Mononuclear cell (primary cell): ENCODE measurements around the gene PCDHGA1. TPM values are rescaled to one million over a fixed set of nuclear protein-coding genes. Genes with fewer than 3 reads are reported as not detected.
"Not testable (repeated sequence)": the region's sequence is repeated elsewhere in the genome, so short reads cannot be mapped to it uniquely, and the experiment has no call there.

Experiments used
- H3K27me3 ChIP-seq: 2 replicates; pipeline ENCODE4 v1.6.0; 2011; ENCODE audit warnings: low read length, control low read depth; ENCODE audit not compliant: insufficient read depth
- H3K4me1 ChIP-seq: 2 replicates; pipeline ENCODE4 v1.5.1; 2011; ENCODE audit warnings: mild to moderate bottlenecking, low read length, control low read depth; ENCODE audit not compliant: insufficient read depth
- H3K4me3 ChIP-seq: 2 replicates; pipeline ENCODE4 v1.5.1; 2011; ENCODE audit warnings: mild to moderate bottlenecking, low read length, moderate library complexity
- H3K9me3 ChIP-seq: 2 replicates; pipeline ENCODE4 v1.5.1; 2011; ENCODE audit warnings: low read depth, mild to moderate bottlenecking, control low read depth, low read length
- total RNA-seq: library from RNA; depleted of rRNA; stranded (reverse); fragments of >200 nt; gene quantifications from one replicate; pipeline ENCODE4 v1.2.3, GENCODE V29; 2012

PCDHGA1 gene
- total RNA-seq, 1 donor, result not detected

DNA sequence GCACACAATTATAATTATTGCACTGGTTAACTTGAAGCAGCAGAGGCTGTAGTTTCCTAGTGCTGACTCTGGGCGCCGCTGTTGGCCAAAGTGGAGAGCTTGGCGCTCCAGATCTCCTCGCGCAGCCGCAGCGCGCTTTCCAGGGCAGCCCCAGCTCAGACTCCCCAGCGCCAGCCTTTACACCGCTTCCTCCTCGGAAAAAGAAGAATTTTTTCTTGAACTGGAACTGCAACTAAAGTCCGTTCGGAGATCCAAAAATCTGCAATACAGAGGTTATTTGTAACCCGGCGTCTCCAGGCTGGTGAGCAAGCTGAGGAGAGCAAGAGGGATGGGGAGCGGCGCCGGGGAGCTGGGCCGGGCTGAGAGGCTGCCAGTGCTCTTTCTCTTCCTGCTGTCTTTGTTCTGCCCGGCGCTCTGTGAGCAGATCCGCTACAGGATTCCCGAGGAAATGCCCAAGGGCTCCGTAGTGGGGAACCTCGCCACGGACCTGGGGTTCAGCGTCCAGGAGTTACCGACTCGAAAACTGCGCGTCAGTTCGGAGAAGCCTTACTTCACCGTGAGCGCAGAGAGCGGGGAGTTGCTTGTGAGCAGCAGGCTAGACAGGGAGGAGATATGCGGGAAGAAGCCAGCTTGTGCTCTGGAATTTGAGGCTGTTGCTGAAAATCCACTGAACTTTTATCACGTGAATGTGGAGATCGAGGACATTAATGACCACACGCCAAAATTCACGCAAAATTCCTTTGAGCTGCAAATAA is 57.4 kb downstream of the PCDHGA1 start, which contains the start of gene PCDHGB4:
Gene PCDHGB4, plus strand, starts transcription at position 142 of the 755 bp plus-strand sequence. Its CDS starts 187 bp downstream, at position 329.
- H3K27me3 ChIP-seq, result peaks cover 91% of the 10 kb centered on the region
- not testable (repeated sequence) for H3K4me1 ChIP-seq, H3K4me3 ChIP-seq, H3K9me3 ChIP-seq

DNA sequence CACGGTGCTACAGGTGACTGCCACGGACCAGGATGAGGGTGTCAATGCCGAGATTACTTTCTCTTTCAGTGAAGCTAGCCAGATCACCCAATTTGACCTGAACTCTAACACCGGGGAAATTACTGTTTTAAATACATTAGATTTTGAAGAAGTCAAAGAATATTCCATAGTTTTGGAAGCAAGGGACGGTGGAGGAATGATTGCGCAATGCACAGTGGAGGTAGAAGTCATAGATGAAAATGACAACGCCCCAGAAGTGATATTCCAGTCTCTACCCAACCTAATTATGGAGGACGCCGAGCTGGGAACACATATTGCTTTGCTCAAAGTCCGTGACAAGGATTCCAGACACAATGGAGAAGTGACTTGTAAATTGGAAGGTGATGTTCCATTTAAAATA is 58.3 kb downstream of the PCDHGA1 start:
- no peak overlapping the region for H3K4me3 ChIP-seq
- peaks cover 9% of the 10 kb centered on the region for H3K9me3 ChIP-seq
- peaks cover 91% of the 10 kb centered on the region for H3K27me3 ChIP-seq
- no peaks in the 10 kb centered on the region for H3K4me1 ChIP-seq

DNA sequence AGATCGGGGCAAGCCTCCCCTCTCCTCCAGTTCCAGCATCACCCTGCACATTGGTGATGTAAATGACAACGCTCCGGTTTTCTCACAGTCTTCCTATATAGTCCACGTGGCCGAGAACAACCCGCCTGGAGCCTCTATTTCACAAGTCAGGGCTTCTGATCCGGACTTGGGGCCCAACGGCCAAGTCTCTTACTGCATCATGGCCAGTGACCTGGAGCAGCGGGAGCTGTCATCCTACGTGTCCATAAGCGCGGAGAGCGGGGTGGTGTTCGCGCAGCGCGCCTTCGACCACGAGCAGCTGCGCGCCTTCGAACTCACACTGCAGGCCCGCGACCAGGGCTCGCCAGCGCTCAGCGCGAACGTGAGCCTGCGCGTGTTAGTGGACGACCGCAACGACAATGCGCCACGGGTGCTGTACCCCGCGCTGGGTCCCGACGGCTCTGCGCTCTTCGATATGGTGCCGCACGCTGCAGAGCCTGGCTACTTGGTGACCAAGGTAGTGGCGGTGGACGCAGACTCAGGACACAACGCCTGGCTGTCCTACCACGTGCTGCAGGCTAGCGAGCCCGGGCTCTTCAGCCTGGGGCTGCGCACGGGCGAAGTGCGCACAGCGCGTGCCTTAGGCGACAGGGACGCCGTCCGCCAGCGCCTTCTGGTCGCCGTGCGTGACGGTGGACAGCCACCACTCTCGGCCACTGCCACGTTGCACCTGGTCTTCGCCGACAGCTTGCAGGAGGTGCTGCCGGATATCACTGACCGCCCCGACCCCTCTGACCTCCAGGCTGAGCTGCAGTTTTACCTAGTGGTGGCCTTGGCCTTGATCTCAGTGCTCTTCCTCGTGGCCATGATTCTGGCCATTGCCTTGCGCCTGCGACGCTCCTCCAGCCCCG is 59.1 kb downstream of the PCDHGA1 start:
- Histone ChIP-seq H3K4me1 (no peaks in the 10 kb centered on the region), H3K4me3 (no peak overlapping the region), H3K27me3 (peaks cover 91% of the 10 kb centered on the region), H3K9me3 (peaks cover 12% of the 10 kb centered on the region)

DNA sequence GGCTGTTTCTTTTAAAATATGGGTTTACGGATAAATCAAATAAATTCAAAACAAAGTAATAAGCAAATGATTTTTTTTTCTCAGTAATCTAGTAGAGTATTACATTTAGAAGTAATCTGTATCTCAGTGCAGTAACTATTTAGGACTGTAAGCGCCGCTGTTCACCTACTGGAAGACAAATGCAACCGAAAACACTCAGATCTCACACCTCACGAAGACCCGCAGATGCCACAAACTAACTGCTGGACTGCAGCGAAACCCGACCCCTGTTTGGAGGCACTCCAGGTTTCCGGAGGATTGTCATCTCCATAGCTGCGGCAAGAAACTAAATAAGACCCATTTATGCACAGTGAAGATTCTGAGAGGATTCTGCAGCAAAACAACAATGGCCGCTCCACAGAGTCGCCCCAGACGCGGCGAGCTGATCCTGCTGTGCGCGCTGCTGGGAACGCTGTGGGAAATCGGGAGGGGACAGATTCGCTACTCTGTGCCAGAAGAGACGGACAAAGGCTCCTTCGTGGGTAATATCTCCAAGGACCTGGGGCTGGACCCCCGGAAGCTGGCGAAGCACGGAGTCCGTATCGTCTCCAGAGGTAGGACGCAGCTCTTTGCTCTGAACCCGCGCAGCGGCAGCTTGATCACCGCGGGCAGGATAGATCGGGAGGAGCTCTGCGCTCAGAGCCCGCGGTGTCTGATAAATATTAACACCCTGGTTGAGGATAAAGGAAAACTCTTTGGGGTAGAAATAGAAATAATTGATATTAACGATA is 62.3 kb downstream of the PCDHGA1 start, which contains the start of gene PCDHGA8:
Gene PCDHGA8, plus strand, starts transcription at position 205 of the 770 bp plus-strand sequence. Its CDS starts 181 bp downstream, at position 386.
- Histone ChIP-seq H3K4me1 (no peaks in the 10 kb centered on the region), H3K27me3 (peaks cover 89% of the 10 kb centered on the region), H3K9me3 (peaks cover 17% of the 10 kb centered on the region), H3K4me3 (no peak within 1 kb of the TSS)

DNA sequence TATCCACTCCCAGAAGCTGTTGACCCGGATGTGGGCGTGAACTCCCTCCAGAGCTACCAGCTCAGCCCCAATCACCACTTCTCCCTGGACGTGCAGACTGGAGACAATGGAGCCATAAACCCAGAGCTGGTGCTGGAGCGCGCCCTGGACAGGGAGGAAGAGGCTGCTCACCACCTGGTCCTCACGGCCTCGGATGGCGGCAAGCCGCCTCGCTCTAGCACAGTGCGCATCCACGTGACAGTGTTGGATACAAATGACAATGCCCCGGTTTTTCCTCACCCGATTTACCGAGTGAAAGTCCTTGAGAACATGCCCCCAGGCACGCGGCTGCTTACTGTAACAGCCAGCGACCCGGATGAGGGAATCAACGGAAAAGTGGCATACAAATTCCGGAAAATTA is 63.0 kb downstream of the PCDHGA1 start:
- peaks cover 17% of the 10 kb centered on the region for H3K9me3 ChIP-seq
- peaks cover 90% of the 10 kb centered on the region for H3K27me3 ChIP-seq
- H3K4me1 ChIP-seq, result no peaks in the 10 kb centered on the region
- no peak overlapping the region for H3K4me3 ChIP-seq

DNA sequence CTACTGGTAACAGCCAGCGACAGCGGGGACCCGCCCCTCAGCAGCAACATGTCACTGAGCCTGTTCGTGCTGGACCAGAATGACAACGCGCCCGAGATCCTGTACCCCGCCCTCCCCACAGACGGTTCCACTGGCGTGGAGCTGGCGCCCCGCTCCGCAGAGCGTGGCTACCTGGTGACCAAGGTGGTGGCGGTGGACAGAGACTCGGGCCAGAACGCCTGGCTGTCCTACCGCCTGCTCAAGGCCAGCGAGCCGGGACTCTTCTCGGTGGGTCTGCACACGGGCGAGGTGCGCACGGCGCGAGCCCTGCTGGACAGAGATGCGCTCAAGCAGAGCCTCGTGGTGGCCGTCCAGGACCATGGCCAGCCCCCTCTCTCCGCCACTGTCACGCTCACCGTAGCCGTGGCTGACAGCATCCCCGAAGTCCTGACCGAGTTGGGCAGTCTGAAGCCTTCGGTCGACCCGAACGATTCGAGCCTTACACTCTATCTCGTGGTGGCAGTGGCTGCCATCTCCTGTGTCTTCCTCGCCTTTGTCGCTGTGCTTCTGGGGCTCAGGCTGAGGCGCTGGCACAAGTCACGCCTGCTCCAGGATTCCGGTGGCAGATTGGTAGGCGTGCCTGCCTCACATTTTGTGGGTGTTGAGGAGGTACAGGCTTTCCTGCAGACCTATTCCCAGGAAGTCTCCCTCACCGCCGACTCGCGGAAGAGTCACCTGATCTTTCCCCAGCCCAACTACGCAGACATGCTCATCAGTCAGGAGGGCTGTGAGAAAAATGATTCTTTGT is 64.3 kb downstream of the PCDHGA1 start:
- peaks cover 17% of the 10 kb centered on the region for H3K9me3 ChIP-seq
- H3K4me3 ChIP-seq, H3K4me1 ChIP-seq: not testable (repeated sequence)
- peaks cover 92% of the 10 kb centered on the region for H3K27me3 ChIP-seq

DNA sequence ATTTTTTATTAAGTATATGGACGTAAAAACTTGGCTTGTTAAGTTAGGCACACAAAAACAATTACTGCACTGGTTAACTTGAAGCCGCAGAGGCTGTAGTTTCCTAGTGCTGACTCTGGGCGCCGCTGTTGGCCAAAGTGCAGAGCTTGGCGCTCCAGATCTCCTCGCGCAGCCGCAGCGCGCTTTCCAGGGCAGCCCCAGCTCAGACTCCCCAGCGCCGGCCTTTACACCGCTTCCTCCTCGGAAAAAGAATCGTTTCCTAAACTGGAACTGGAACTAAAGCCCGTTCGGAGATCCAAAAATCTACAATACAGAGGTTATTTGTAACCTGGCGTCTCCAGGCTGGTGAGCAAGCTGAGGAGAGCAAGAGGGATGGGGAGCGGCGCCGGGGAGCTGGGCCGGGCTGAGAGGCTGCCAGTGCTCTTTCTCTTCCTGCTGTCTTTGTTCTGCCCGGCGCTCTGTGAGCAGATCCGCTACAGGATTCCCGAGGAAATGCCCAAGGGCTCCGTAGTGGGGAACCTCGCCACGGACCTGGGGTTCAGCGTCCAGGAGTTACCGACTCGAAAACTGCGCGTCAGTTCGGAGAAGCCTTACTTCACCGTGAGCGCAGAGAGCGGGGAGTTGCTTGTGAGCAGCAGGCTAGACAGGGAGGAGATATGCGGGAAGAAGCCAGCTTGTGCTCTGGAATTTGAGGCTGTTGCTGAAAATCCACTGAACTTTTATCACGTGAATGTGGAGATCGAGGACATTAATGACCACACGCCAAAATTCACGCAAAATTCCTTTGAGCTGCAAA is 67.6 kb downstream of the PCDHGA1 start, which contains the start of gene PCDHGB5:
Gene PCDHGB5, plus strand, starts transcription at position 192 of the 796 bp plus-strand sequence. Its CDS starts 181 bp downstream, at position 373.
- not testable (repeated sequence) for H3K4me1 ChIP-seq, H3K4me3 ChIP-seq
- Histone ChIP-seq H3K9me3 (peaks cover 15% of the 10 kb centered on the region), H3K27me3 (peaks cover 90% of the 10 kb centered on the region)

DNA sequence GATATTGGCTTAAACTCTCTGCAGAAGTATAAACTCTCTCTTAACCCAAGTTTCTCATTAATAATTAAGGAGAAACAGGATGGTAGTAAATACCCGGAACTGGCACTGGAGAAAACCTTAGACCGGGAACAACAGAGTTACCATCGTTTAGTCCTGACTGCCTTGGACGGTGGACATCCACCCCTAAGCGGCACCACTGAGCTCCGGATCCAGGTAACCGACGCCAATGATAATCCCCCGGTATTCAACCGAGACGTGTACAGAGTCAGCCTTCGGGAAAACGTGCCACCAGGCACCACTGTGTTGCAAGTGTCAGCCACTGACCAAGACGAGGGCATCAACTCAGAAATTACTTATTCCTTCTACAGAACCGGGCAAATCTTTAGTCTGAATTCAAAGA is 68.3 kb downstream of the PCDHGA1 start:
- no peak overlapping the region for H3K4me3 ChIP-seq
- no peaks in the 10 kb centered on the region for H3K4me1 ChIP-seq
- peaks cover 90% of the 10 kb centered on the region for H3K27me3 ChIP-seq
- H3K9me3 ChIP-seq, result peaks cover 8% of the 10 kb centered on the region

DNA sequence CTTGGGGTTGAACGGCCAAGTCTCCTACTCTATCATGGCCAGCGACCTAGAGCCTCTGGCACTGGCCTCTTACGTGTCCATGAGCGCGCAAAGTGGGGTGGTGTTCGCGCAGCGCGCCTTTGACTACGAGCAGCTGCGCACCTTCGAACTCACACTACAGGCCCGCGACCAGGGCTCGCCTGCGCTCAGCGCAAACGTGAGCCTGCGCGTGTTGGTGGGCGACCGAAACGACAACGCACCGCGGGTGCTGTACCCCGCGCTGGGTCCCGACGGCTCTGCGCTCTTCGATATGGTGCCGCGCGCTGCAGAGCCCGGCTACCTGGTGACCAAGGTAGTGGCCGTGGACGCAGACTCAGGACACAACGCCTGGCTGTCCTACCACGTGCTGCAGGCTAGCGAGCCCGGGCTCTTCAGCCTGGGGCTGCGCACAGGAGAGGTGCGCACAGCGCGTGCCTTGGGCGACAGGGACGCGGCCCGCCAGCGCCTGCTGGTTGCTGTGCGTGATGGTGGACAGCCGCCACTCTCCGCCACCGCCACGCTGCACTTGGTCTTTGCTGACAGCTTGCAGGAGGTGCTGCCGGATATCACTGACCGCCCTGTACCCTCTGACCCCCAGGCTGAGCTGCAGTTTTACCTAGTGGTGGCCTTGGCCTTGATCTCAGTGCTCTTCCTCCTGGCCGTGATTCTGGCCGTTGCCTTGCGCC is 69.4 kb downstream of the PCDHGA1 start:
- H3K4me1 ChIP-seq, result no peaks in the 10 kb centered on the region
- H3K27me3 ChIP-seq, result peaks cover 92% of the 10 kb centered on the region
- H3K9me3 ChIP-seq, result peaks cover 4% of the 10 kb centered on the region
- H3K4me3 ChIP-seq, result no peak overlapping the region

DNA sequence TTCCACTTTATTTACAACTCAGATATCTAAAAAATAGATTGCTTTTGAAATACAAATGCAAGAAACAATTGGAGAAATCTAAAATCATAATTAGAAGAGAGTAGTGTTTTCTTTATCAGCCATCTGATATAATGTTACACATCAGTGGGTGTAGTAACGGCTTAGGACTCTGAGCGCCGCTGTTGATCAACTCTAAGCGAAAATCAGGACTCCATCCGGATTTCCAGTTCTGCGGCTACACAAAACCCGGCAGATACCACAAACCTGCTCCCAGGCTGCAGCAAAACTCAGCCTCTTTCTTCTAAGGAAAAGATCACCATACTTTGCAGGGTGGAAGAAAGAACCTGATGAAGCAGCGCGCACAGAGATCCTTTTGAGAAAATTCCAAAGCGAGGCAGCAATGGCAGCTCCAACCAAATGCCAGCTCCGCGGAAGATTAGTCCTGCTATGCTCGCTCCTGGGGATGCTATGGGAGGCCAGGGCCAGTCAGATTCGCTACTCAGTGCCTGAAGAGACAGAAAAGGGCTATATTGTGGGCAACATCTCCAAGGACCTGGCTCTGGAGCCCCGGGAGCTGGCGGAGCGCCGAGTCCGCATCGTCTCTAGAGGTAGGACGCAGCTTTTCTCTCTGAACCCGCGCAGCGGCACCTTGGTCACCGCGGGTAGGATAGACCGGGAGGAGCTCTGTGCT is 72.4 kb downstream of the PCDHGA1 start, which contains the start of gene PCDHGA9:
Gene PCDHGA9, plus strand, starts transcription at position 226 of the 691 bp plus-strand sequence. Its CDS starts 175 bp downstream, at position 401.
- Histone ChIP-seq H3K9me3 (no peaks in the 10 kb centered on the region), H3K27me3 (peaks cover 93% of the 10 kb centered on the region), H3K4me1 (no peaks in the 10 kb centered on the region), H3K4me3 (no peak within 1 kb of the TSS)

DNA sequence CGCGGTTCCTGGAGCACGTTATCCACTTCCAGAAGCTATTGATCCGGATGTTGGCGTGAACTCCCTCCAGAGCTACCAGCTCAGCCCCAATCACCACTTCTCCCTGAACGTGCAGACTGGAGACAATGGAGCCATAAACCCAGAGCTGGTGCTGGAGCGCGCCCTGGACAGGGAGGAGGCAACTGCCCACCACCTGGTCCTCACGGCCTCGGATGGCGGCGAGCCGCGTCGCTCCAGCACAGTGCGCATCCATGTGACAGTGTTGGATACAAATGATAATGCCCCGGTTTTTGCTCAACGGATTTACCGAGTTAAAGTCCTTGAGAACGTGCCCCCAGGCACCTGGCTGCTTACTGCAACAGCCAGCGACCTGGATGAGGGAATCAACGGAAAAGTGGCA is 73.1 kb downstream of the PCDHGA1 start:
- Histone ChIP-seq H3K9me3 (no peaks in the 10 kb centered on the region), H3K4me1 (no peaks in the 10 kb centered on the region), H3K4me3 (no peak overlapping the region), H3K27me3 (peaks cover 97% of the 10 kb centered on the region)

DNA sequence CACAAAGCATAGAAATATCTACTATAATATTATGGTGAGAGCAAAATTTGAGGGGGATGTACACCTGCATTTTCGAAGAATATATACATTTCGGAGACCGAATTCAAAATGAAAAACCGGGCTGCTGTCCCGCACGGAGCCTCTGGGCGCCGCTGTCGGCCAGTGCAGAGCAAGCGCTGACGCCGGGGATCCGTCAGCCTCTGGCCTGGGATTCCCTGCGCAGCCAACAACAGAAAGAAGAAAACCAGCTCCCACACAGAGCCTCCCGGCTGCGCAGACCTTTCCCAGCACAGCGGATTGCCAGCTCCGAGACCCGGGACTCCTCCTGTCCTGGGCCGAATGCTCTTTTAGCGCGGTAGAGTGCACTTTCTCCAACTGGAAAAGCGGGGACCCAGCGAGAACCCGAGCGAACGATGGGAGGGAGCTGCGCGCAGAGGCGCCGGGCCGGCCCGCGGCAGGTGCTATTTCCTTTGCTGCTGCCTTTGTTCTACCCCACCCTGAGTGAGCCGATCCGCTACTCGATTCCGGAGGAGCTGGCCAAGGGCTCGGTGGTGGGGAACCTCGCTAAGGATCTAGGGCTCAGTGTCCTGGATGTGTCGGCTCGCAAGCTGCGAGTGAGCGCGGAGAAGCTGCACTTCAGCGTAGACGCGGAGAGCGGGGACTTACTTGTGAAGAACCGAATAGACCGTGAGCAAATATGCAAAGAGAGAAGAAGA is 77.6 kb downstream of the PCDHGA1 start, which contains the start of gene PCDHGB6:
Gene PCDHGB6, plus strand, starts transcription at position 232 of the 716 bp plus-strand sequence. Its CDS starts 182 bp downstream, at position 414.
- not testable (repeated sequence) for H3K4me1 ChIP-seq, H3K9me3 ChIP-seq, H3K4me3 ChIP-seq
- H3K27me3 ChIP-seq, result peaks cover 96% of the 10 kb centered on the region
